Stimulated activated CD8-positive, alpha-beta memory T cell treated with anti-CD3 and anti-CD28 coated beads, Interleukin-15, amount 100 ng/mL, for 4 hours (primary cell): Measurements from ENCODE around the gene CGREF1.
"Not testable (repeated sequence)": the region's sequence is repeated elsewhere in the genome, so short reads cannot be mapped to it uniquely, and the experiment has no call there.

Experiments
- DNase-seq, 2 donors: peaks; one replicate each; pipeline ENCODE4 v3.0.0-alpha.2; 2020; ENCODE audit warnings: low read depth in 2 of 2

Gene CGREF1

DNA sequence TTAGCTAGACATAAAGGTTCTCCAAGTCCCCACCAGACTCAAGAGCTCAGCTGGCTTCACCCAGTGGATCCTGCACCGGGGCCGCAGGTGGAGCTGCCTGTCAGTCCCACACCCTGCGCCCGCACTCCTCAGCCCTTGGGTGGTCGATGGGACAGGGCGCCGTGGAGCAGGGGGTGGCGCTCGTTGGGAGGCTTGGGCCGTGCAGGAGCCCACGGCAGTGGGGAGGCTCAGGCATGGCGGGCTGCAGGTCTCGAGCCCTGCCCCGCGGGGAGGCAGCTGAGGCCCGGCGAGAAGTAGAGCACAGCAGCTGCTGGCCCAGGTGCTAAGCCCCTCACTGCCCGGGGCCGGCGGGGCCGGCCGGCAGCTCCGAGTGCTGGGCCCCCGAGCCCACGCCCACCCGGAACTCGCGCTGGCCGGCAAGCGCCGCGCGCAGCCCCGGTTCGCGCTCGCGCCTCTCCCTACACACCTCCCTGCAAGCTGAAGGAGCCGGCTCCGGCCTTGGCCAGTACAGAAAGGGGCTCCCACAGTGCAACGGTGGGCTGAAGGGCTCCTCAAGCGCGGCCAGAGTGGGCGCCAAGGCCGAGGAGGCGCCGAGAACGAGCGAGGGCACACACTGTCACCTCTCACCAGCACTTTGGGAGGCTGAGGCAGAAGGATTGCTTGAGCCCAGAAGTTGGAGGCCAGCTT is 7.4 kb downstream of the CGREF1 start:
- not testable (repeated sequence) for DNase-seq

DNA sequence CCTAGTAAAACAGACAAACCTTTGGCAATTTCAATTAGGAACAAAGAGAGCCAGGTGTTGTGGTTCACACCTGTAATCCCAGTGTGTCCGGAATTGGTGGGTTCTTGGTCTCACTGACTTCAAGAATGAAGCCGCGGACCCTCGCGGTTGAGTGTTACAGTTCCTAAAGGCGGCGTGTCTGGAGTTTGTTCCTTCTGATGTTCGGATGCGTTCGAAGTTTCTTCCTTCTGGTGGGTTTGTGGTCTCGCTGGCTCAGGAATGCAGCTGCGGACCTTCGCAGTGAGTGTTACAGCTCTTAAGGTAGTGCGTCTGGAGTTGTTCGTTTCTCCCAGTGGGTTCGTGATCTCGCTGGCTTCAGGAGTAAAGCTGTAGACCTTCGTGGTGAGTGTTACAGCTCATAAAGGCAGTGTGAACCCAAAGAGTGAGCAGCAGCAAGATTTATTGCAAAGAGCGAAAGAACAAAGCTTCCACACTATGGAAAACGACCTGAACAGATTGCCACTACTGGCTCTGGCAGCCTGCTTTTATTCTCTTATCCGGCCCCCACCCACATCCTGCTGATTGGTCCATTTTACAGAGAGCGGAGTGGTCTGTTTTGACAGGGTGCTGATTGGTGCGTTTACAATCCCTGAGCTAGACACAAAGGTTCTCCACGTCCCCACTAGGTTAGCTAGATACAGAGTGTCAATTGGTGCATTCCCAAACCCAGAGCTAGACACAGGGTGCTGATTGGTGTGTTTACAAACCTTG is 8.2 kb downstream of the CGREF1 start:
- not testable (repeated sequence) for DNase-seq

DNA sequence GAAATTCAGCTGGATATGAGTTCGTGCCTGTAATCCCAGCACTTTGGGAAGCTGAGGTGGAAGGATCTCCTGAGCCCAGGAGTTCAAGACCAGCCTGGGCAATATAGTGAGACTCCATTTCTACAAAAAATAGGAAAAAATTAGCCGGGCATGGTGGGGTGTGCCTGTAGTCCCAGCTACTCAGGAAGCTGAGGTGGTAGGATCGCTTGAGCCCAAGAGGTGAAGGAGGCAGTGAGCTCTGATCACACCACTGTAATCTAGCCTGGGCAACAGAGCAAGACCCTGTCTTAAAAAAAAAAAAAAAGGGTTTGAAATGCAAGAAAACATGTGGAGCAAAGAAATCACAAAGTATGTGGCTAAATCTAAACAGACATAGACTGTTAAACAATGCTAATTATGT is 9.8 kb downstream of the CGREF1 start:
- no peak for DNase-seq

DNA sequence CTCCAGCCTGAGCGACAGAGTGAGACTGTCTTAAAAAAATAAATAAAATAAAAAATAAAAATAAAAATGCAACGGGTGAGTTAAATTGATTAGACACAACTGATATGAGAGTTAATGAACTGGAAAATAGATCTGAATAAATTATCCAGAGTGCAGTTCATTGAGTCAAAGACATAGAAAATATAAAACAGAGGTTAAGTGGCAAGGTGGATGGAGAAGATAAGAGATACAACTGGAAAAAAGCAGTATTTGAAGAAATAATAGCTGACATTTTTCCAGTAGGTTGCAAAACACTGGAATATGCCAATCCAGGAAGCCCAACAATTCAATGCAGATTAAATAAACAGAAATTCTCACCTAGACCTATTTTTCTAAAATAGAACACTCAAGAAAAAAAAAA is 10.7 kb downstream of the CGREF1 start:
- DNase-seq: no peak

DNA sequence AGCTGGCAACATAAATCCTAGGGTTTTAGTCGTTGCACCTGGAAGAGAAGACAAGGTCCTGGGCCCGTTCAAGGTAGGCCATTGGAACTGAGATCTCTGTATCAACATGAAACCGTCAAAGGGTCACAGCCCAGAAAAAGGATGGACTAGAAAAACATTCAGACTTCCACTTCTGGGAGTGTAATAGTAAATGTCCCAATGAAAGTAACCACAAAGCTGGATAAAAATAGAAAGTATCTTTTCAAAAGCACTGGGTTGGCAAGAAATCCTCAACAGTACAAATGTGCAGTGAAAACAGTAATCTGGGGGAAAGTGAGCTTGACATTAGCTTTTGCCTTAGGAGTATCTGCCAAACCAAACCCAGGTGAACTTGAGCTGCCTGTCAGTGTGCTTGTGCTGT is 12.9 kb downstream of the CGREF1 start:
- no peak for DNase-seq

DNA sequence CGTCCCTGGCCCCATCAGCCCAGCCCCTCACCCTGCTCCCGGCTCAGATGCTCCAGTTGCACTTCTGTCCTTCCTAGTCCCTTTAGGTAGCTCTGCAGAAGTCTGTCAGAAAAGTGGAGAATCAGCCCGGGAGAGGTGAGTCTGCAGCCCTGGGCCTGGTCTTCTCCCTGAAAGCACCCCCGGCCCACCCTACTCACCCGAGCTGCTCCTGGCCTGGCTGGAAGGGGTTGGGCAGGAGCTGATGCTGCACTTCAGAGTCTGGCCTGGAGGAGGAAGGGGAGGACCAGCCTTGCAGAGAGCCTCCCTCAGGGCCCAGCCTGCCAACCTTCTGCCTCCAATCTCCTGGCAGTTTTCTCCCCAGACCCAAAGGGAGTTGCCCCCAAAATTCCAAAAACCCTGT is 16.6 kb downstream of the CGREF1 start:
- no peak for DNase-seq

DNA sequence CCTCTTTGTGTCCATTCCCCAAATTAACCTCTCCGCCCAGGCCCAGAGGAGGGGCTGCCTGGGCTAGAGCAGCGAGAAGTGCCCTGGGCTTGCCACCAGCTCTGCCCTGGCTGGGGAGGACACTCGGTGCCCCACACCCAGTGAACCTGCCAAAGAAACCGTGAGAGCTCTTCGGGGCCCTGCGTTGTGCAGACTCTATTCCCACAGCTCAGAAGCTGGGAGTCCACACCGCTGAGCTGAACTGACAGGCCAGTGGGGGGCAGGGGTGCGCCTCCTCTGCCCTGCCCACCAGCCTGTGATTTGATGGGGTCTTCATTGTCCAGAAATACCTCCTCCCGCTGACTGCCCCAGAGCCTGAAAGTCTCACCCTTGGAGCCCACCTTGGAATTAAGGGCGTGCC is 18.9 kb downstream of the CGREF1 start:
- DNase-seq: no peak

DNA sequence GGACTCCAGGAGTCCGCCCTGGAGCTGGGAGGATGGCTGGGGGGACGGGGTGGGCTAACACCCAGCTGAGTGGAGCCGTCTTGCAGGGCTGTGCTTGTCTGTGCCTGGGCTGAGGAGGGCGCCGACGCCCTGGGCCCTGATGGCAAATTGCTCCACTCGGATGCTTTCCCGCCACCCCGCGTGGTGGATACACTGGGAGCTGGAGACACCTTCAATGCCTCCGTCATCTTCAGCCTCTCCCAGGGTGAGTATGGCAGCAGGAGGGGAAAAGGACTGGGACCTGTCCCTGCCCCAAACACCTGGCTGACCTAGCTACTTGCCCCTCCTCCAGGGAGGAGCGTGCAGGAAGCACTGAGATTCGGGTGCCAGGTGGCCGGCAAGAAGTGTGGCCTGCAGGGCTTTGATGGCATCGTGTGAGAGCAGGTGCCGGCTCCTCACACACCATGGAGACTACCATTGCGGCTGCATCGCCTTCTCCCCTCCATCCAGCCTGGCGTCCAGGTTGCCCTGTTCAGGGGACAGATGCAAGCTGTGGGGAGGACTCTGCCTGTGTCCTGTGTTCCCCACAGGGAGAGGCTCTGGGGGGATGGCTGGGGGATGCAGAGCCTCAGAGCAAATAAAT is 19.5 kb downstream of the CGREF1 start:
- DNase-seq: no peak

DNA sequence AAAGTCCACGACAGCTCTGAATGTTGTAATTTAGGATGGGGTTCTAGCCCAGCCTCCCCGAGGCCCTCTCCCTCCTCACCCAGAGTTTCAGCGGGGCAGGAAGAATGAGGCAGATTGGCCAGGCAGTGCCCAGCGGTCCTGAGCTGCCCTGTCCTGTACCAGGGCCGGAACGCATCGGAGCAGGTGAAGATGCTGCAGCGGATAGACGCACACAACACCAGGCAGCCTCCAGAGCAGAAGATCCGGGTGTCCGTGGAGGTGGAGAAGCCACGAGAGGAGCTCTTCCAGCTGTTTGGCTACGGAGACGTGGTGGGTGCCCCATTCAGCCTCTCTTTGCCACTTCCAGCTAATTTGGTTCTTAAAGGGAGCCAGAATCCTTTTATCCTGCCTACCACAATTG is 21.6 kb downstream of the CGREF1 start:
- DNase-seq: no peak

DNA sequence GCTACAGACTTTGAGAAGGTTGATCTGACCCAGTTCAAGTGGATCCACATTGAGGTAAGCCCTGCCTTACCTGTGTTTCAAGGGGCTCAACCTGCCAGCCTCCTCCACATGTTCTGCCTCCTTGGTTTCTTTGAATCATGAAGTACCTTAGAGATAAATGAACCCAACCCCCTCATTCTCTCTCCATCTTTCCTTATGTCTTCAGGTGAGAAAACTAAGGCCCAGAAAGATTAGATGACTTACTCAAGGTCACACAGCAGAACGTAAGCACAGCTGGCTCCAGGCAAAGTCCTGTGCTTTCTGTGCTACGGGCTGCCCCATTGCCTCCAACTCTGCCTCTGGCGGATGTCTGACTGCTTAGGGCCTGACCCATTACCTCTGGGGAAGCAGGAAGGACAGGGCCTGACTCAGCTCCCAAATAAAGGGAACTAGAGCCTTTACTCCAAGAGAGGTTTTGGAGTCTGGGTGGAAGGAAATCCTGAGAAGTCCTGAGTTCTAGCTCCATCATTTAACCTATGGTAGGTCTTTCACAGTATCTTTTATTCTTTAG is 22.1 kb downstream of the CGREF1 start:
- DNase-seq: no peak

DNA sequence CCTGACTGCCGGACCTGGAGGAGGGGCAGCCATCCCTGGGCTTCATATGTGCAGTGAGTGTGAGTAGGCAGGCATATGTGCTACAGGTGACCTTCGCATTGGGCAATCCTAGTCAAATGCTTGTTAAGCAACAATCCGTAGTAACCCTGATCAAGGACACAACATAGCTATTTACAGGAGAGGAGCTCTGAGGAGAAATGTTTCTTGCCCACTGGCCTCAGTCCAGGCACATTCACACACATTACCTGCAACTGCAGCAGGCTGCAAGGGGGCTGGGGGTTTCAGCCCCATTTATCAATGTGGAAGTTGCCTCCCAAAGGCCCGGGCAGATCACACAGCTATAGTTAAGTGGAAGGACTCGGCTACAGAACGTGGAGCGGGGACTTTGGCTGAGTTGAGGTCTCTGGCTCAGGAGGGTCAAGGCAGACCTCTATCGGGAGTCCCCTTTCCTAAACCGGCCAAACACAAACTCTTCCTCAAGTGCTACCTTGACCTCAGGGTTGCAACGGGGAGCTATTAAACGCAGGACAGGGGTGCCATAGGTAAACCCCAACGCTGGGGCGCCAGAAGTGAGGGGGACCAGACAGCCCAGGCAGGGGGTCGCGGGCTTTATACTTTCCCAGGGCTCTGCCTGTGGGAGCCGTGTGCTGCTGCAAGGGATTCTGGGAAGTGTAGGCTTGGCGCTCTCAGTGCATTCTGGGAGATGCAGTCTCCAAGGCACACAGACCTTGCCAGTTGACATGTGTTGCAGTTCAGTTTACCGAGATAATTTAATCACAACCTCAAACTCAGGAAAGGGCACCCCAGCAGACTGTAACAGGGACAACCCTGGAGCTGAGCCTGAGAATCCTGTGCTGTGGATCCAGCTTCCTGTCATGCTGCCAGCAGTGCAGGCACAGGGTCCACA is 22.9 kb downstream of the CGREF1 start:
- DNase-seq: no peak

DNA sequence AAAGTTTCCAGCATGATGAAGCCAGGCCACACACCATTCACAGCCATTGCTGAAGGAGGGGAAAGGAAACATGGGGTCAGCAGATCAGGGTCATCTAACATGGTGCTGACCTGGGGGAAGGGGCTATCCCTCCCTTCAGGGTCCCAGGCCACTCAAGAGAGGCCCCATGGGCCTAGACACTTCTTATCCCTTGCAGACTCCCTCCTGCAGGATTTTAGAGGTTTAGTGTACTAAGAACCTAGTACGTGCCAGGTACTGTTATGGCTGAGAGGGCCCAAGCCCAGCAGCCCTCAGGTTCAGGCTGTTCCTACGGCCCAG is 23.5 kb downstream of the CGREF1 start:
- no peak for DNase-seq

DNA sequence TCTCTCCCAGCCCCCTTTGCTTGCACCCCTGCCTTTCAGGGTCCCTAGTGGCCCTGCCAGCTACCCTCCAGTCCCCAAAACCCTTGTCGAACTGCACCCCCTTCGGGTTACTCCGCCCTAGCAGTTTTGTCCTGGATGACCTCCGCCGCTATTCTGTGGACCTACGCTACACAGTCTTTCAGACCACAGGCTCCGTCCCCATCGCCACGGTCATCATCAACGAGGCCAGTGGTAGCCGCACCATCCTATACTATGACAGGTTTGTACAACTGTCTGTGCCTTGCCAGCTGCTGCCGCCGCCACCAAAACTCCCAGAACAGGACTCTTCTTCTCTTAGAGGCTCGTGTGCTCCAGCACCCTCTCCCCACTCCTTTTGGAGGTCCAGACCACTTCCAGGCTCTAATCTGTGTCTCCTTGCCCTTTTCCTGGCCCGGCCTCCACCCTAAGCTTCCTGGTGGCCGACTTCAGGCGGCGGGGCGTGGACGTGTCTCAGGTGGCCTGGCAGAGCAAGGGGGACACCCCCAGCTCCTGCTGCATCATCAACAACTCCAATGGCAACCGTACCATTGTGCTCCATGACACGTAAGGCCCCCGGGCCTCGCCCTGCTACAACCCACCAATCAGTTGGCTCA is 24.5 kb downstream of the CGREF1 start:
- no peak for DNase-seq

DNA sequence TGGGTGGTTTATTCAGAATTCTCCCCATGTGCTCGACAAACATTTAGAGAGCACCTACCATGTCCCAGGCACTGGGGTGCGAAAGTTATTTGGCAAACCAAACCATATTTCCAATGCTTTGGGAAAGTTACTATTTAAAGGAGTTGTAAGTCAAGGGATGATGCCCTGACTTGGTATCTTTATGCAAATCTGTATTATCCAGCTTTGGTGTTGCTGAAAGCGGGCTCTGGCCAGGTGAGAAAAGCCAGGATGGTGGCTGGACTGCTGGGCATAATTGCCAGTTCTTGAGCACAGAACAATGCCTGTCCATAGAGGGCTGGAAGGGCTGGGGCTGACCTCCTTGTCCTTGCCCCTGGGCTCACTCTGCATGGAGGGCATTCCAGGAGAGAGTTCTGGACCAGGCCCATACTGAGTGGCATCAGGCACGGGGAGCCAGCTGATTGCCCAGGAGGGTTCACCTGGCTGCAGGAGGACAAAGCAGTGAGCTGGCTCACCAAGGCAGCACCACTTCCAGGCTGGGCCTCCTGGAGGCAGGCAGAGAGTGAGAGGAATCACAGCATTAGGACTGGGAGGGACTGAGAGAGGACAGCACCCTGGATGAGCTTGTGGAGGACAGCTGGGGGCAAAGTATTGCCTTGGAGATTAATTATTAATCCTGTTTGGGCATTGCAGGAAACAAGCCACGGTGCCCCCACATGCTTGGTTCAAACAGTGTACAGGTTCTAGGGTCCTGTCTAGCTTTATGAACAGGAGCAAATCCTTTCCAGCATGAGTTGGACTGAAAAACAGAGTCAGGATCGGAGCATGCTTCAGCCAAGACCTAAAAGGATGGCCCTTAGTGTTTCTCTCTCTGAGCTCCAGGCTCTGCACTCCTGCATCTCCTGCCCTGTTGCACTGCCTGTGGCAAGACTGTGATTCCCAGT is 25.2 kb downstream of the CGREF1 start:
- no peak for DNase-seq

DNA sequence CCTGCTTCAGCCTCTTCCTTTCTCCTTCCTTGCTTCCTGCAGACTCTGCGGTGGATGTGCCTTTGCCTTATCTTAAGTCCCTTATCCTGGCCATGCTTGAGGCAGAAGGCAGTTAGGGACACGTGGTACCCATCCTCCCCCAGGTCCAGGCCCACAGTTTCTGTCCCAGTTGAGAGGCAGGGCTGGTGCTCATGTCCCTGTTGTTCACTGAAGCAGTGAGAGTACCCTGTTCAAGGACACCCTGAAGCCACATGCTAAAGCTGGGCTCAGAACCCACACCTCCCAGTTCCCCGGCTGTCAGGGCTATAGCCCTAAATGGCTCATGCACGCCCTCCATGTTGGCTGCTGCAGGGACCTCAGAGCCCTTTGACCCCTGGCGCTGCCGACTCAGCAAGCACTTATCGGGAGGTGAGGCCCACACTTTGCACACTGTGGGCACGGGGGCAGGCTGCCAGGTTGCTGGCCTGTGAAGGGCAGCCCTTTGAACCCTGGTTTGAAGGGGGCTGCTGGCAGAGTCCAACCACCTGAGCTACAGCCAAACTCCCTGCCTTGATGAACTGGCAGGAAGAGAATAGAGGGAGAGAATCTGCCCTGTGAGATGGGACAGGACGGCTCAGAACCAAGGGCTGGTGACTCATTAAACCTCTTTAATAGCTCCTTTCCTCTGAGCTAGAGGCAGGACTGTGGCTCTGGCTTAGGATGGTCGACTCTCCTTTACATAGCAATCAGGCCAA is 26.1 kb downstream of the CGREF1 start:
- no peak for DNase-seq

DNA sequence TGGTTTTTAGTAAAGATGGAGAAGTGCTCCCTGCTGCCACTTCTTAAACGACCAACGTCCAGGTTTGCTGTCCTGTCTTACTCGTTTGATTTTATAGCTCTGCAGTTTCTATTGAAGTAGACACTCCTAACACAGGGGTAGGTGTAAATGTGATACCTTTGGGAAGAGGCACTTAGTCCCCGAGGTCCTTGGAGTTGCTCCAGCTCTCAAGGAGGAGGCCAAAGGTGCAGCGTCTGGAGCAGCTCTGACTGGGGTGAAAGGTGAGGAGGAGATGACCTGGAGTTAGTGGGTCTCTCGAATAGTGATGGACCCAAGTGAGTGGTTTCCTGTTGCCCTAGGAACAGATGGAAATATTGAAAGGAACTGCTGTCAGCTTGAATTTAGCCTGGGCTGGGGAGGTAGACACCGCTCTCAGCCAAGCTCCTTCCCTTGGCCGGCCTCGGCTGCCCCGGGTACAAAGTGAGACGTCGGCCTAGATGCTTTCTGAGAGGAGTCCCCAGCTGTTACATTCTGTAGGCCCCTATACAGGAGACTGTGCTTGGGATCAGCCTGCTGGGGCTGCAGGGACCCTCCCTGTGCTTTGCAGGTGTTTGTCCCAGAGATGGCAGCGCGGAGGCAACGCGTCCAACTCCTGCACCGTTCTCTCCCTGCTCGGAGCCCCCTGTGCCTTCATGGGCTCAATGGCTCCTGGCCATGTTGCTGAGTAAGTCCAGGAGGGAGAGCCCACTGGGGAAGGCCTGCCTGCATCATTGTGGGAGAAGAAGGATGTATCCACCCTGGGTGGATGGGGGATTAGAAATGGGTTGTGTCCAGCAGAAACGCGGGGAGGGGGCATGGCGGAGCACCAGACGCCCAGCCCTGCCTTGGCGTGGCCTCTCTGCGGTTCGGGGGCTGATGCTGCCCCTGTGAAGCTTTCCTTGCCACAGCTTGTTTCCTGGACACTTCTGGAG is 26.9 kb downstream of the CGREF1 start:
- no peak for DNase-seq

DNA sequence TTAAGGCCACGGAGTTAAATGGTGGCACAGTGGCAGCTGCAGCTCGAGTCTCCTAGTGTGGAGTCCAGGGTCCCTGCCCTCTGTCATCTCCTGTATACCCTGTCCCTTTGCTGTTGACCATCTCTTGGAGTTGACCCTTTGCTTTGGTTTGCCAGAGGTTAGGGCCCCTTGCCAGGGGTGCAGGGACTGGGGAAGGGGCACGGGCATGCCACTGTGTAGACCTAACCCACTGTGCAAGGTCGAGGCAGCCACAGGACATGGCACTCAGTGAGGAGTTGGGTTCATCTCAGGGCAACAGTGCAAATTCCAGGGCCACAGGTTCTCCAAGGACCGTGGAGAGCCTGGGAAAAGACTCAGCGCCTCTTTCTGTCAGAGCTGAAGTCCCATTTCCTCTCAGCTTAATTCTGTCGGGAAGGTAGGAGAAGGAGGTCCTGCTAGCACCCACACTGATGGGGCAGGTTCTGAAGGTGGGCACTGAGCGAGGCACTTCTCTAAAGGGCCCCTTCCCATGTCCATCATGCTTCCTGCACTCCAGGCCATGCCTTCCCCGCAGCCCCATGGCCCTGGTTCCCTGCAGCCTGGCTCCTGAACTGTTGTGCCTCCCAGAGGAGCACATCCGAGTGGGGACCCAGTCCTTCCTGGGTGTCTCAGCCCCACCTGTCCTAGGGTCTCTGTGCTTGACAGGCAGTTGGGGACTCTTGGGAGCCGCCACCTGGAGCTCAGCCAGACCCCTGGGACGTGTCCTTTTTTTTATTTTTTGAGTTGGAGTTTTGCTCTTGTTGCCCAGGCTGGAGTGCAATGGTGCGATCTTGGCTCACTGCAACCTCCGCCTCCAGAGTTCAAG is 29.6 kb downstream of the CGREF1 start:
- no peak for DNase-seq

DNA sequence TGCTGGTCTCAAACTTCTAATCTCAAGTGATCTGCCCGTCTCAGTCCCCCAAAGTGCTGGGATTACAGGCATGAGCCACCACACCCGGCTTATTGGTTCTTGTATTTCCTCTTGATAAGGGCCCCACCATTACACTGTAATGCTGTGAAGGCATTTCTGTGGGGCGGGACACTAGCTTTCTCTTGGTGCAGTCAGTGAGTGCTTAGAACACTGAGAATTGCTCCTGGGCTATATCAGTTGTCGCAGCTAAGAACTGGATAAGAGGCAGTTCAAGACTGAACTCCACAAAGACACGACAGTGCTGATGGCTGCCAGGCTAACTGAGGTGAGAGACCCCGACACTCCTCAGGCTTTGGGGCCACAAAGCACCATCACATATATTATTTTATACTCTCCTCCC is 30.3 kb downstream of the CGREF1 start:
- DNase-seq: no peak
